GM10266 (cell line): ENCODE measurements around the gene MAP6.

Experiments
- DNase-seq: peaks from one replicate; pipeline ENCODE4 v3.0.0; 2012; ENCODE audit errors: extremely low spot score
- TF ChIP-seq, protein P1 (sequence below): IDR thresholded peaks from 2 replicates; pipeline ENCODE4 v1.5.1; 2012; ENCODE audit warnings: mild to moderate bottlenecking, low read depth; ENCODE audit not compliant: control insufficient read depth, insufficient read depth; ENCODE audit errors: missing control alignments

Gene MAP6

DNA sequence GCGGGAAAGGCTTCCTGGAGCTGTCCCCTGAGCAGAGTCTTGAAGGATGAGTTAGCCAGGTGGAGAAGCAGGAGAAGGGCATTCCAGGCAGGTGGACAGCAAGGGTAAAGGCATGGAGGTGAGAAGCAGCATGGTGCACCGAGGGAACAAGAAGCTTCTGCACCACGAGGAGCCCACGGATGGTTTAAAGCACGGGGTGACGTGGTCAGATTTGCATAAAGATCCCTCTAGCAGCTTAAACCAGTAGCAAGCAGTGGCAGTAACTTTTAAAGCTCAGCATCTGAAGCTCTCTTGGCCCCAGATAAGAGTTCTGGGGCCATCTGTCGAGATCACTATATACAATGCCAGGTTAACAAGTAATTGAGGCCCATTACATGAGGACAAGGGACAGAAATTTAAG is 69.9 kb downstream of the MAP6 start:
- no peak for DNase-seq
- TF ChIP-seq, protein P1, sequence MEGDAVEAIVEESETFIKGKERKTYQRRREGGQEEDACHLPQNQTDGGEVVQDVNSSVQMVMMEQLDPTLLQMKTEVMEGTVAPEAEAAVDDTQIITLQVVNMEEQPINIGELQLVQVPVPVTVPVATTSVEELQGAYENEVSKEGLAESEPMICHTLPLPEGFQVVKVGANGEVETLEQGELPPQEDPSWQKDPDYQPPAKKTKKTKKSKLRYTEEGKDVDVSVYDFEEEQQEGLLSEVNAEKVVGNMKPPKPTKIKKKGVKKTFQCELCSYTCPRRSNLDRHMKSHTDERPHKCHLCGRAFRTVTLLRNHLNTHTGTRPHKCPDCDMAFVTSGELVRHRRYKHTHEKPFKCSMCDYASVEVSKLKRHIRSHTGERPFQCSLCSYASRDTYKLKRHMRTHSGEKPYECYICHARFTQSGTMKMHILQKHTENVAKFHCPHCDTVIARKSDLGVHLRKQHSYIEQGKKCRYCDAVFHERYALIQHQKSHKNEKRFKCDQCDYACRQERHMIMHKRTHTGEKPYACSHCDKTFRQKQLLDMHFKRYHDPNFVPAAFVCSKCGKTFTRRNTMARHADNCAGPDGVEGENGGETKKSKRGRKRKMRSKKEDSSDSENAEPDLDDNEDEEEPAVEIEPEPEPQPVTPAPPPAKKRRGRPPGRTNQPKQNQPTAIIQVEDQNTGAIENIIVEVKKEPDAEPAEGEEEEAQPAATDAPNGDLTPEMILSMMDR: no peak

DNA sequence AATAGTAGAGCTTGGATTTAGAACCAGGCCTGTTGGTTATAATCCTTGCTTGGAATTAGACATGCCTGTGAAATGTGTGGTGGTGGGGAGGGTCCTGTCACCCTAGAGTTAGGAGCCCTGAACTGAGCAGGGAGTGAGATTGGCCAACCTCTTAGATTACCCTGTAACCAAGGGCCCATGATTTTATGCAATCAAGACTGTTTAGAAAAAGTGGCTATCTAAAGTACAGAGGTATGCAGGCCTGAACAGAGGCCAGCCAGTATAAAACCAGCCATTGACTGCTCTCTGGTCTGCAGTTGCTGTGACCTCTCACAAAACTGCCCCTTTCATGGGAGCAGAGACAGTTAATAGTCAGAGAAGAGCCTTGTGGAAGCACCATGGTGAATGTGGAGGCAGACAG is 70.6 kb downstream of the MAP6 start:
- TF ChIP-seq, protein P1: no peak
- no peak for DNase-seq

DNA sequence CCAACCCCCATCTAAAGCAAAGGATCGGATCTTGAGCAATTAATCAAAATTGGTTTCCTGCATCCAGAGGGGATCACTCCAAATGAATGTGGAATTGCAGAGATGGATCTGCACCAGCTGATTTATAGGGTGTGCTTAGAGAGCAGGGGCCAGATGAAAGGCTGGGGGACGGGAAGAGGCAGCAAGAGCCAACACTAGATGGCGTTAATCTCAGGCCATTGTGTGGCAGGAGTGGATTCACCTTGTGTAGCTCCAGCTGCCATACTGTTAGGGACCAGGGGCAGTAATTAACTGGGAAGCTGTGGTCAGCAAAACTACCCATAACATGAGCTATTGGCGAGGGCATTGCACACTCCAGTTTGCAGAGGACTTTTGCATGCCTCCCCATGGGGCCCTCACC is 71.2 kb downstream of the MAP6 start:
- DNase-seq: peak; percentile 56

GRCh38 chr11:75596914-75597313 is 71.9 kb downstream of the MAP6 start:
- DNase-seq: no peak
- TF ChIP-seq, protein P1: no peak

More for the DNA sequence above, 71.2 kb downstream of the MAP6 start:
- TF ChIP-seq, protein P1: peak; percentile 64

GRCh38 chr11:75595429-75595828 is 73.4 kb downstream of the MAP6 start:
- DNase-seq: no peak
- TF ChIP-seq, protein P1: no peak

GRCh38 chr11:75594211-75594610 is 74.6 kb downstream of the MAP6 start:
- TF ChIP-seq, protein P1: no peak
- DNase-seq: no peak

DNA sequence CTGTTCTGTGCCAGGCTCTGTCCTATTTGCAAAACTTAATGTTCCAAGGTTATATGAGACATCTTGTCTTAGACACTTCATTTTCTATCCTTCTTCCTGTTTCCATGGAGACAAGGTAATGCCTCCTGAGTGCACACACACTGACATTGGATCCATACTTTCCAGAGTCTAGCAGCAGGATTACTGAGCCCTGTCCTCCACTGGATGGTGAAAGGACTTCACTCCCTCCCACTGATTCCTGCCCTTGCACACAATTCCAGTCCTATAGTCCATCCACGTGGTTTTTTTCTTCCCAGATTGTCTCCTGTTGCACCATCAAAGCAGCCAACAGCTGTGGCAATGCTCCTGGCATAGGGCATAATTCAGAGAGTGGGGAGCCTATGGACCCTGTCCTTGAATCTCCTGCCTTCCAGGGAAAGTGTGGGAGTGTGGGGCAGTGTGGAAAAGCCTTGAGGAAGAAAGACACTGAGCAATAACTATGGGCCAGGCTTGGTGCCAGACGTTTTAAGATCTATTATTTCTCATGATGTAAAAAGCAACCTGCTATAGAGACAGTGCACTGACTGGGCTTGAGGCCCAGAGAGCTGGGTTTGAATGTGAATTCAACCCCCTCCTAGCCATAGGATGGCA is 75.4 kb downstream of the MAP6 start:
- no peak for DNase-seq
- TF ChIP-seq, protein P1: no peak
